Lung (tissue), 12 donors: Measurements from ENCODE around the gene HUWE1. TPM values are rescaled to one million over a fixed set of nuclear protein-coding genes. Genes with fewer than 3 reads are reported as not detected.

Experiments
- ATAC-seq: fragments of 200-7000 bp; cut with Tn5 transposase; one replicate; pipeline ENCODE4 v1.9.1; 2020; ENCODE audit warnings: moderate number of reproducible peaks; ENCODE audit not compliant: insufficient read depth, low FRiP score
- DNase-seq, 3 donors: peaks; one replicate each; pipeline ENCODE4 v3.0.0-alpha.2; 2013 to 2017
- H3K27ac ChIP-seq, 2 donors: one replicate each; pipeline ENCODE4 v1.5.1; 2013; ENCODE audit warnings: mild to moderate bottlenecking in 2 of 2, moderate library complexity in 2 of 2, control low read depth in 1 of 2, inconsistent platforms in 1 of 2, low read depth in 1 of 2, low read length in 1 of 2
- H3K27me3 ChIP-seq, 3 donors: one replicate each; pipeline ENCODE4 v1.5.1; 2013; ENCODE audit warnings: low read length in 2 of 3; ENCODE audit not compliant: control insufficient read depth in 3 of 3, insufficient read depth in 3 of 3
- H3K36me3 ChIP-seq, 4 donors: one replicate each; pipeline ENCODE4 v1.5.1; 2013; ENCODE audit warnings: low read length in 4 of 4, mild to moderate bottlenecking in 1 of 4, moderate library complexity in 1 of 4; ENCODE audit not compliant: control insufficient read depth in 4 of 4, insufficient read depth in 4 of 4
- H3K4me1 ChIP-seq, 5 donors: one replicate each; pipeline ENCODE4 v1.5.1; 2013; ENCODE audit warnings: low read length in 5 of 5, mild to moderate bottlenecking in 2 of 5, moderate library complexity in 1 of 5; ENCODE audit not compliant: control insufficient read depth in 5 of 5, insufficient read depth in 5 of 5
- H3K4me3 ChIP-seq: one replicate; pipeline ENCODE4 v1.5.1; 2013; ENCODE audit warnings: mild to moderate bottlenecking, control low read depth, moderate library complexity
- H3K9ac ChIP-seq, 2 donors: one replicate each; pipeline ENCODE4 v1.5.1; 2013; ENCODE audit warnings: low read length in 2 of 2, control low read depth in 1 of 2; ENCODE audit not compliant: insufficient read depth in 1 of 2
- H3K9me3 ChIP-seq, 4 donors: one replicate each; pipeline ENCODE4 v1.5.1; 2013; ENCODE audit warnings: low read length in 3 of 4, mild to moderate bottlenecking in 1 of 4, moderate library complexity in 1 of 4; ENCODE audit not compliant: control insufficient read depth in 4 of 4, insufficient read depth in 3 of 4
- WGBS, 2 donors: extraction: QIAGEN DNeasy Blood & Tissue Kit; methylation state at CpG; one replicate each; pipeline ENCODE4 v1.1.7; 2013; 5-methylcytosine and 5-hydroxymethylcytosine counted together
- polyA plus RNA-seq, 2 donors: library from polyadenylated mRNA; stranded (reverse); fragments of 200-250 nt; gene quantifications; one replicate each; pipeline ENCODE4 v1.2.1, GENCODE V29; 2013
- total RNA-seq, 2 donors: library from RNA; depleted of rRNA in 1 of 2; stranded (reverse); fragments of >200 nt in 1 of 2; gene quantifications; one replicate each; pipeline ENCODE4 v1.2.1, GENCODE V29; 2014 to 2021
- TF ChIP-seq, protein P1 (sequence below): IDR thresholded peaks from 2 replicates; pipeline ENCODE4 v1.5.1; 2012; ENCODE audit warnings: mild to moderate bottlenecking; ENCODE audit errors: control extremely low read depth, extremely low read depth
- donor health status: control.
- donor health status: control.
- donor health status: Bipolar disorder and iron deficiency.
- donor health status: healthy.
- donor health status: DM: yes; HTN: yes; CAD: no.

Gene HUWE1
- total and polyA plus RNA-seq, 4 donors, result 26.0 to 185 (median 76.5) TPM

DNA sequence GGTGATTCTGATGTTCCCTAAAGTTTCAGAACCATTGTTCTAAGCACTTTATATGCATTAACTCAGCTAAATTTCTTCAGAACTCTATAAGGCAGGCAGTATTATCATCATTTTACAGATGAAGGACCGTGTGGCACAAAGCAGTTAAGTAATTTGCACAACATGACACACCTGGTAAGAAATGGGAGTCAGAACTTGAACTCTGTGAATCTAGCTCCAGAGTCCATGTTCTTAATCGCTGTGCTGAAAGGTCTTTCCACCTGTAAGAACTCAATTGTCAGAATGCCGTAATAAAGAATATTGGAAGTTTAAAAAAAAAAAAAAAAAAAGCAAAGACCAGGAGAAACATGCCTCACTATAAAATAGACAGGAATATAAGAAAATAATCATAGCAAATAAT, 9.2 kb downstream of the HUWE1 start:
- Histone ChIP-seq H3K9me3 (no peaks in the 10 kb centered on the region), H3K9ac (no peak overlapping the region), H3K27ac (no peak overlapping the region), H3K27me3 (peaks cover 0 to 10% (median 7%) of the 10 kb centered on the region in 3 donors), H3K36me3 (peaks cover 0 to 15% (median 4%) of the 10 kb centered on the region in 4 donors), H3K4me3 (no peak overlapping the region), H3K4me1 (peaks cover 0 to 11% (median 0%) of the 10 kb centered on the region in 5 donors)
- 77 to 86% methylated on average over 3 of the region's 3 CpGs for WGBS, 2 donors
- ATAC-seq, result no peak
- no peak for DNase-seq
- TF ChIP-seq, protein P1, sequence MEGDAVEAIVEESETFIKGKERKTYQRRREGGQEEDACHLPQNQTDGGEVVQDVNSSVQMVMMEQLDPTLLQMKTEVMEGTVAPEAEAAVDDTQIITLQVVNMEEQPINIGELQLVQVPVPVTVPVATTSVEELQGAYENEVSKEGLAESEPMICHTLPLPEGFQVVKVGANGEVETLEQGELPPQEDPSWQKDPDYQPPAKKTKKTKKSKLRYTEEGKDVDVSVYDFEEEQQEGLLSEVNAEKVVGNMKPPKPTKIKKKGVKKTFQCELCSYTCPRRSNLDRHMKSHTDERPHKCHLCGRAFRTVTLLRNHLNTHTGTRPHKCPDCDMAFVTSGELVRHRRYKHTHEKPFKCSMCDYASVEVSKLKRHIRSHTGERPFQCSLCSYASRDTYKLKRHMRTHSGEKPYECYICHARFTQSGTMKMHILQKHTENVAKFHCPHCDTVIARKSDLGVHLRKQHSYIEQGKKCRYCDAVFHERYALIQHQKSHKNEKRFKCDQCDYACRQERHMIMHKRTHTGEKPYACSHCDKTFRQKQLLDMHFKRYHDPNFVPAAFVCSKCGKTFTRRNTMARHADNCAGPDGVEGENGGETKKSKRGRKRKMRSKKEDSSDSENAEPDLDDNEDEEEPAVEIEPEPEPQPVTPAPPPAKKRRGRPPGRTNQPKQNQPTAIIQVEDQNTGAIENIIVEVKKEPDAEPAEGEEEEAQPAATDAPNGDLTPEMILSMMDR, result no peak

DNA sequence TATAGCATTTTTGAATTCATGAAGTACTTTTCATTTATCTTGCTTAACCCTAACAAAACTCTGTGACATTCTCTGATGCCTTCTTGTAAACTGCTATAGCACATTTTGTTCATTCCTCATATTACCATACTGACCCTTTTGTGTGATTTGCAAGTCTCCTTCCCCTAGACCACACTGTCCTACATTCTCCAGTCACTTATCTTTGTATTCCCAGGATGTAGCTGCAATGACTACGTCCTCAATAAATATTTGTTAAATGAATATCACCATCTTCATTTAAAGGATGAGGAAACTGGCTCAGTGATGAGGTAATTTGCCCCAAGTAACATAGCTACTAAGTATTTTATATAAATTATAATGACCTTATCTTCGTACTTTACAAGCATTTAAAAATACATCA, 11.9 kb downstream of the HUWE1 start:
- no peak overlapping the region for H3K27ac ChIP-seq
- peaks cover 0 to 10% (median 4%) of the 10 kb centered on the region in 4 donors for H3K36me3 ChIP-seq
- no peak for DNase-seq
- no peak for ATAC-seq
- TF ChIP-seq, protein P1, result no peak
- no peak overlapping the region for H3K4me3 ChIP-seq
- H3K9me3 ChIP-seq, result no peaks in the 10 kb centered on the region
- H3K9ac ChIP-seq, result no peak overlapping the region
- H3K4me1 ChIP-seq, result peaks cover 0 to 9% (median 0%) of the 10 kb centered on the region in 5 donors
- peaks cover 0 to 15% (median 8%) of the 10 kb centered on the region in 3 donors for H3K27me3 ChIP-seq
- WGBS, 2 donors, result 69 to 79% methylated on average over 2 of the region's 2 CpGs

DNA sequence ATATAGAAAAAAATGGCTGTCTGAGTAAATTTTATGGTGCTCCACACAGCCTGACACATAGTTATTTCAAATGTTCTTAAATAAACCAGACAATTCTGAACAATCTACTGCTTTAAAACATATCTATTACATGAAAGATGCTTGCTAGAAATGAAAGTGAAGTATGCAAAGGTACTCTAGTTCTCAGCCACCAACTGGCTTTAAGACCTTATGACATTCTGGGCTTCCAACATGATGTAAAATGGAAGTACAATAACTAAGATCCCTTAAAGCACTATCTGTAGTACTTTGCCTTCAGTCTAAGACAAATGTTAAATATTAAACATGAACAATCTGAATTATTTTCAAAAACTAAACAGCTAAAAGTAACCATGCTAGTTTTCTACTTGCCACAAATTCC, 17.3 kb downstream of the HUWE1 start:
- Histone ChIP-seq H3K27ac (no peak overlapping the region), H3K4me3 (no peak overlapping the region), H3K36me3 (peaks cover 0 to 5% (median 2%) of the 10 kb centered on the region in 4 donors), H3K4me1 (peaks cover 0 to 5% (median 0%) of the 10 kb centered on the region in 5 donors), H3K9ac (no peak overlapping the region), H3K27me3 (peaks cover 0 to 12% (median 12%) of the 10 kb centered on the region in 3 donors), H3K9me3 (no peaks in the 10 kb centered on the region)
- DNase-seq (no peak), ATAC-seq (no peak)
- TF ChIP-seq, protein P1, result no peak

DNA sequence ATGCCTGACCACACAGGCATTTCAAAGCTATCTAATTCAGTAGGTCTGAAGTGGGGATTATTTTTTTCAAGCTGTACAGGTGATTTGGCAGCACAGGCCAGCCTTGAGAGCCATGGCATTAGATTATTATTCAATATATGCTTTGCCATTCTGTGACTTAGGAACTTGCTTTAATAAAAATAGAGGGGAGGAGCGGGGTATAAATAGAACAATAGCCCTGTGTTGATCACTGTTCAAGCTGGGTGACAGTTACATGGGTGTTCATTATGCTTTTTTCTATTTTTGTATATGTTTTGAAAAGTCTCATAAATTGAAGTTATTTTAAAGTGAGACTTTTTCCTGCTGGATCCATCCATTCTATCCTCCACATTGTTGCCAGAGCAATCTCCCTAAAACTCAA, 20.3 kb downstream of the HUWE1 start:
- no peaks in the 10 kb centered on the region for H3K9me3 ChIP-seq
- WGBS, 2 donors, result 88 to 100% methylated on average over 1 of the region's 1 CpG
- H3K27me3 ChIP-seq, result peaks cover 0 to 16% (median 12%) of the 10 kb centered on the region in 3 donors
- DNase-seq (no peak), ATAC-seq (no peak)
- TF ChIP-seq, protein P1, result no peak
- peaks cover 0 to 9% (median 3%) of the 10 kb centered on the region in 4 donors for H3K36me3 ChIP-seq
- H3K4me3 ChIP-seq, result no peak overlapping the region
- H3K9ac ChIP-seq, result no peak overlapping the region
- H3K27ac ChIP-seq, result no peak overlapping the region
- H3K4me1 ChIP-seq, result peaks cover 0 to 5% (median 0%) of the 10 kb centered on the region in 5 donors
